Peyer's patch (tissue), 4 donors: Measurements from ENCODE around the gene TAF13. TPM values are rescaled to one million over a fixed set of nuclear protein-coding genes. Genes with fewer than 3 reads are reported as not detected.

ENCODE experiments used
- DNase-seq, 3 donors: peaks; one replicate each; pipeline ENCODE4 v3.0.0-alpha.2; 2017 to 2019
- H3K27ac ChIP-seq, 4 donors: fragments of 200-600 bp; sonication (generic); one replicate each; pipeline ENCODE4 v1.5.1; 2016 to 2019
- H3K27me3 ChIP-seq, 2 donors: fragments of 200-600 bp; sonication (generic); one replicate each; pipeline ENCODE4 v1.5.1; 2019
- H3K36me3 ChIP-seq, 3 donors: fragments of 200-600 bp; sonication (generic); one replicate each; pipeline ENCODE4 v1.5.1; 2016 to 2019
- H3K4me1 ChIP-seq, 4 donors: fragments of 200-600 bp; sonication (generic); one replicate each; pipeline ENCODE4 v1.5.1; 2016 to 2019
- H3K4me3 ChIP-seq, 4 donors: fragments of 200-600 bp; sonication (generic); 1 replicate in 3 of 4; 2 replicates in 1 of 4; pipeline ENCODE4 v1.5.1; 2016 to 2019; ENCODE audit warnings: mild to moderate bottlenecking in 1 of 4
- H3K9me3 ChIP-seq, 4 donors: fragments of 200-600 bp; sonication (generic); one replicate each; pipeline ENCODE4 v1.5.1; 2016 to 2019; ENCODE audit warnings: mild to moderate bottlenecking in 1 of 4
- CTCF ChIP-seq, 6 experiments: fragments of 450-650 bp in 4 of 6; fragments of 200-600 bp in 2 of 6; sonication (generic) in 1 of 6; IDR thresholded peaks; one replicate each; pipeline ENCODE4 v1.5.1; 2017 to 2019; ENCODE audit warnings: antibody characterized with exemption in 6 of 6, mild to moderate bottlenecking in 3 of 6, moderate library complexity in 1 of 6
- POLR2A ChIP-seq, 2 donors: fragments of 450-650 bp; IDR thresholded peaks; one replicate each; pipeline ENCODE4 v1.5.1; 2017; ENCODE audit warnings: antibody characterized with exemption in 2 of 2, mild to moderate bottlenecking in 2 of 2, moderate library complexity in 2 of 2
- total RNA-seq, 4 donors: library from RNA; depleted of rRNA; stranded (reverse); fragments of >200 nt; gene quantifications; one replicate each; pipeline ENCODE4 v1.1.0, GENCODE V29; 2016

The TAF13 gene, protein sequence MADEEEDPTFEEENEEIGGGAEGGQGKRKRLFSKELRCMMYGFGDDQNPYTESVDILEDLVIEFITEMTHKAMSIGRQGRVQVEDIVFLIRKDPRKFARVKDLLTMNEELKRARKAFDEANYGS
- 10 to 100 TPM; 21.2 to 39.6 (median 22.8) TPM for total RNA-seq

- TF ChIP-seq POLR2A (IDR thresholded peaks at IDR 0.05) (peak; percentile 87 to 91), CTCF (IDR thresholded peaks at IDR 0.05) (peak in 4 of 6 experiments; percentile 24 to 64 (median 60))
- Histone ChIP-seq H3K36me3 (peaks cover 0 to 6% (median 0%) of the 10 kb centered on the region in 3 donors), H3K27ac (peak within 1 kb of the TSS; percentile 82 to 95 (median 91)), H3K4me1 (peaks cover 0 to 9% (median 0%) of the 10 kb centered on the region in 4 donors), H3K27me3 (no peaks in the 10 kb centered on the region), H3K9me3 (no peaks in the 10 kb centered on the region), H3K4me3 (peak within 1 kb of the TSS; percentile 62 to 85 (median 70))
- peak; percentile 93 to 97 (median 95) for DNase-seq
Measured at GRCh38 chr1:109075531-109076490, at the start of gene TAF13. Gene TAF13 (minus strand): TSS chr1:109076003. CDS start chr1:109075947, 56 bp downstream.

- H3K27me3 ChIP-seq, result no peaks in the 10 kb centered on the region
- no peaks in the 10 kb centered on the region for H3K4me1 ChIP-seq
- no peak for TF ChIP-seq POLR2A (IDR thresholded peaks at IDR 0.05)
- TF ChIP-seq CTCF (IDR thresholded peaks at IDR 0.05), result no peak
- no peaks in the 10 kb centered on the region for H3K9me3 ChIP-seq
- H3K36me3 ChIP-seq, result no peaks in the 10 kb centered on the region
- H3K4me3 ChIP-seq, result no peak overlapping the region
- no peak for DNase-seq
- H3K27ac ChIP-seq, result no peak overlapping the region
Measured at GRCh38 chr1:109120356-109120755, 44.6 kb upstream of the TAF13 start.

DNA sequence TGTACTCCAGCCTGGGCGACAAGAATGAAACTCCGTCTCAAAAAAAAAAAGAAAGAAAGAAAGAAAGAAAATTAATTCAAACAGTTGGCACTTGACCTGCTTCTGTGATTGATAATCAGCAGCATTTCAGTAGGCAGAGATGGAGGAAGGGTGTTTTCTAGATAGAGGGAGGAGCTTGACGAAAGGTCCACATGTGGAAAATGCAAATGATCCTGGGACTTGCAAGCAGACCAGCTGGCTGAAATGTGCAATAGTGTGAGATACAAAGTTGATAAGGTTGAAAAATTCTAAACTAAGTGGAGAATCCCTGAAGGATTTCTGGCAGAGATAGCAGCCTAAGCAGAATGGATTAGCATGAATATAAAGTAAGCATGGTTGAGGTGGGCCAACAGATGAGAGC lies 42.3 kb upstream of the TAF13 start:
- H3K4me1 ChIP-seq, result peaks cover under 1 to 15% (median 8%) of the 10 kb centered on the region in 4 donors
- H3K4me3 ChIP-seq, result no peak overlapping the region
- H3K36me3 ChIP-seq, result no peaks in the 10 kb centered on the region
- H3K9me3 ChIP-seq, result no peaks in the 10 kb centered on the region
- H3K27ac ChIP-seq, result no peak overlapping the region
- no peaks in the 10 kb centered on the region for H3K27me3 ChIP-seq
- no peak for DNase-seq
- TF ChIP-seq CTCF (IDR thresholded peaks at IDR 0.05) (no peak), POLR2A (IDR thresholded peaks at IDR 0.05) (no peak)

GRCh38 chr1:109116286-109116685 lies 40.5 kb upstream of the TAF13 start:
- H3K9me3 ChIP-seq, result no peaks in the 10 kb centered on the region
- no peaks in the 10 kb centered on the region for H3K36me3 ChIP-seq
- no peak for DNase-seq
- peak overlapping the region in 1 of 4 donors; percentile 54 for H3K4me3 ChIP-seq
- TF ChIP-seq CTCF (IDR thresholded peaks at IDR 0.05) (no peak), POLR2A (IDR thresholded peaks at IDR 0.05) (no peak)
- H3K27ac ChIP-seq, result peak overlapping the region in 1 of 4 donors; percentile 26
- peaks cover 4 to 23% (median 11%) of the 10 kb centered on the region in 4 donors for H3K4me1 ChIP-seq
- no peaks in the 10 kb centered on the region for H3K27me3 ChIP-seq

DNA sequence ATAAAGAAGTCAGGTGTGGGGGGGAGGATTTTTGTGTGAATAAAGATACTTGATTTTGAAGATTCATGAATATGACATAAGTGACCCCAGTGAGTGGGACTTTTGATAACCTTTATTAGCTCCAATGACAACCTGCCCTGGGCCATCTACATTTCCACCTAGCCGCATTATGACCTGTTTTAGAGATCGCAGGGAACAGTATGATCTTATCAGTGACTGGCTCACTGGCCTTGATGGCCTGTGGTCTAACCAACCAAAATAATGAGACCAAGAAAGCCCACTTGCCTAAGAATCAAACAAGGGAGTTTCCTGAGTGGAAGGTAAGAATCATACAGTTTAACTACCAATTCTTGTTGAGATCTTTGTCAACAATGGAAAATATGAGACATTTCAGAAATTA lies 39.9 kb upstream of the TAF13 start:
- H3K27ac ChIP-seq, result peak overlapping the region in 1 of 4 donors; percentile 26
- H3K4me1 ChIP-seq, result peaks cover 4 to 23% (median 11%) of the 10 kb centered on the region in 4 donors
- TF ChIP-seq POLR2A (IDR thresholded peaks at IDR 0.05) (no peak), CTCF (IDR thresholded peaks at IDR 0.05) (no peak)
- H3K36me3 ChIP-seq, result no peaks in the 10 kb centered on the region
- peak overlapping the region in 1 of 4 donors; percentile 54 for H3K4me3 ChIP-seq
- H3K9me3 ChIP-seq, result no peaks in the 10 kb centered on the region
- no peak for DNase-seq
- H3K27me3 ChIP-seq, result no peaks in the 10 kb centered on the region
